Endodermal cell (in vitro differentiated cells): ENCODE data around the gene EYA3. TPM values are rescaled to one million over a fixed set of nuclear protein-coding genes. Genes with fewer than 3 reads are reported as not detected.

Source experiments
- DNase-seq: peaks from one replicate; pipeline ENCODE4 v3.0.0-alpha.2; 2017
- H3K27ac ChIP-seq: 2 replicates; pipeline ENCODE4 v1.5.1; 2013; ENCODE audit warnings: mild to moderate bottlenecking, low read depth, low read length, moderate library complexity
- H3K27me3 ChIP-seq: 2 replicates; pipeline ENCODE4 v1.6.1; 2013; ENCODE audit warnings: mild to moderate bottlenecking, low read length, moderate library complexity; ENCODE audit not compliant: insufficient read depth, control insufficient read depth, poor library complexity, severe bottlenecking
- H3K36me3 ChIP-seq: 2 replicates; pipeline ENCODE4 v1.7.0; 2013; ENCODE audit warnings: mild to moderate bottlenecking, low read length, moderate library complexity; ENCODE audit not compliant: control insufficient read depth, insufficient read depth
- H3K4me1 ChIP-seq: one replicate; pipeline ENCODE4 v1.7.0; 2013; ENCODE audit warnings: low read length; ENCODE audit not compliant: control insufficient read depth, insufficient read depth
- H3K4me3 ChIP-seq: 2 replicates; pipeline ENCODE4 v1.5.1; 2013; ENCODE audit warnings: mild to moderate bottlenecking, low read length, moderate library complexity
- H3K9ac ChIP-seq: 2 replicates; pipeline ENCODE4 v1.6.1; 2013; ENCODE audit warnings: mild to moderate bottlenecking, low read length, moderate library complexity; ENCODE audit not compliant: poor library complexity, severe bottlenecking; ENCODE audit errors: extremely low read depth
- H3K9me3 ChIP-seq: 2 replicates; pipeline ENCODE4 v1.6.1; 2013; ENCODE audit warnings: mild to moderate bottlenecking, low read length, moderate library complexity; ENCODE audit not compliant: control insufficient read depth
- H3K27ac Mint-ChIP-seq: 2 replicates; pipeline ENCODE4 v1.8.0; 2020; ENCODE audit warnings: mixed read lengths
- H3K27me3 Mint-ChIP-seq: 2 replicates; pipeline ENCODE4 v1.8.0; 2021; ENCODE audit warnings: mild to moderate bottlenecking, mixed read lengths; ENCODE audit not compliant: insufficient read depth
- H3K36me3 Mint-ChIP-seq: 2 replicates; pipeline ENCODE4 v1.8.0; 2020; ENCODE audit warnings: low read depth, mixed read lengths
- H3K4me1 Mint-ChIP-seq: 2 replicates; pipeline ENCODE4 v1.8.0; 2020; ENCODE audit warnings: mixed read lengths
- H3K4me3 Mint-ChIP-seq: 2 replicates; pipeline ENCODE4 v1.8.0; 2020; ENCODE audit warnings: mild to moderate bottlenecking, moderate library complexity, mixed read lengths
- H3K9me3 Mint-ChIP-seq: 2 replicates; pipeline ENCODE4 v1.8.0; 2020; ENCODE audit warnings: mild to moderate bottlenecking, mixed read lengths
- CTCF ChIP-seq: fragments of 200-600 bp; sonication (generic); conservative IDR thresholded peaks from 2 replicates; pipeline ENCODE4 v1.5.0; 2021; ENCODE audit warnings: antibody characterized with exemption, mild to moderate bottlenecking
- WGBS, 2 experiments: methylation state at CpG; one replicate each; pipeline versions ENCODE4 v1.1.5 to v1.1.7; 2013; ENCODE audit warnings: missing lambda C conversion rate in 2 of 2, mixed read lengths in 1 of 2; ENCODE audit not compliant: insufficient coverage in 1 of 2, insufficient read length in 1 of 2; 5-methylcytosine and 5-hydroxymethylcytosine counted together
- total RNA-seq, 2 donors: library from RNA; stranded (reverse); fragmentation: NEBNext Ultra II Directional in 1 of 2; extraction: Animal tissue kit (Norgen Biotek cat#: 25700) in 1 of 2; gene quantifications; 2 replicates in 1 of 2; 3 replicates in 1 of 2; pipeline ENCODE4 v1.2.1, GENCODE V29; 2021

The EYA3 gene
- total RNA-seq, 2 donors from 2014 or later, result 29.3 to 32.8 TPM

GRCh38 chr1:27973771-27974416, 114.5 kb downstream of the EYA3 start:
- DNase-seq, result no peak
- Mint-ChIP-seq H3K4me3 (no peak overlapping the region), H3K27me3 (no peaks in the 10 kb centered on the region), H3K9me3 (no peaks in the 10 kb centered on the region), H3K36me3 (peaks cover 13% of the 10 kb centered on the region), H3K27ac (no peak overlapping the region), H3K4me1 (no peaks in the 10 kb centered on the region)
- Histone ChIP-seq H3K27ac (no peak overlapping the region), H3K4me3 (no peak overlapping the region), H3K4me1 (no peaks in the 10 kb centered on the region), H3K27me3 (no peaks in the 10 kb centered on the region), H3K36me3 (peaks cover 44% of the 10 kb centered on the region), H3K9me3 (no peaks in the 10 kb centered on the region), H3K9ac (no peak overlapping the region)
- TF ChIP-seq CTCF, result no peak
- 89 to 95% methylated on average over 1 to 4 of the region's 4 CpGs for WGBS, 2 experiments

- 89 to 100% methylated on average over 2 to 4 of the region's 4 CpGs for WGBS, 2 experiments
- TF ChIP-seq CTCF, result no peak
- no peak overlapping the region for H3K9ac ChIP-seq
Measured at GRCh38 chr1:27972141-27972540, 116.3 kb downstream of the EYA3 start.

GRCh38 chr1:27971674-27972073, 116.7 kb downstream of the EYA3 start:
- H3K4me1 Mint-ChIP-seq, result peaks cover 4% of the 10 kb centered on the region
- H3K4me3 Mint-ChIP-seq, result no peak overlapping the region
- H3K9me3 Mint-ChIP-seq, result no peaks in the 10 kb centered on the region
- TF ChIP-seq CTCF, result no peak
- Histone ChIP-seq H3K9me3 (no peaks in the 10 kb centered on the region), H3K4me3 (no peak overlapping the region), H3K27me3 (no peaks in the 10 kb centered on the region), H3K27ac (no peak overlapping the region), H3K36me3 (peaks cover 43% of the 10 kb centered on the region), H3K9ac (no peak overlapping the region), H3K4me1 (no peaks in the 10 kb centered on the region)
- H3K36me3 Mint-ChIP-seq, result peaks cover 22% of the 10 kb centered on the region
- H3K27ac Mint-ChIP-seq, result no peak overlapping the region
- DNase-seq, result no peak
- no peaks in the 10 kb centered on the region for H3K27me3 Mint-ChIP-seq

More at GRCh38 chr1:27972141-27972540, 116.3 kb downstream of the EYA3 start:
- Histone ChIP-seq H3K27me3 (no peaks in the 10 kb centered on the region), H3K9me3 (no peaks in the 10 kb centered on the region), H3K4me1 (no peaks in the 10 kb centered on the region), H3K36me3 (peaks cover 47% of the 10 kb centered on the region), H3K4me3 (no peak overlapping the region), H3K27ac (no peak overlapping the region)
- Mint-ChIP-seq H3K4me1 (peaks cover 4% of the 10 kb centered on the region), H3K27ac (no peak overlapping the region), H3K27me3 (no peaks in the 10 kb centered on the region), H3K4me3 (no peak overlapping the region), H3K36me3 (peaks cover 22% of the 10 kb centered on the region), H3K9me3 (no peaks in the 10 kb centered on the region)
- DNase-seq, result no peak
